Activated T-cell treated with anti-CD3 and anti-CD28 coated beads, Interleukin-2, amount 50 U/mL, for 72 hours (primary cell): ENCODE results near the gene MMP25. TPM values are rescaled to one million over a fixed set of nuclear protein-coding genes. Genes with fewer than 3 reads are reported as not detected.

Experiments
- ATAC-seq, 2 donors: fragments of 150-1000 bp; cut with Tn5 transposase; replicated peaks in 1 of 2; 2 replicates each; pipeline ENCODE4 v1.10.0; 2021; ENCODE audit warnings: moderate library complexity in 2 of 2, mild to moderate bottlenecking in 1 of 2
- DNase-seq, 2 donors: peaks; one replicate each; pipeline ENCODE4 v3.0.0; 2021 to 2022; ENCODE audit warnings: mixed read lengths in 1 of 2
- H3K27ac Mint-ChIP-seq: one replicate; pipeline ENCODE4 v1.8.0; 2022; ENCODE audit warnings: mild to moderate bottlenecking, moderate library complexity, mixed read lengths
- H3K27me3 Mint-ChIP-seq: one replicate; pipeline ENCODE4 v1.8.0; 2022; ENCODE audit warnings: low read depth, mixed read lengths
- H3K36me3 Mint-ChIP-seq, 2 donors: one replicate each; pipeline ENCODE4 v1.8.0; 2022; ENCODE audit warnings: mixed read lengths in 2 of 2, mild to moderate bottlenecking in 1 of 2; ENCODE audit not compliant: insufficient read depth in 2 of 2
- H3K4me1 Mint-ChIP-seq: one replicate; pipeline ENCODE4 v1.8.0; 2022; ENCODE audit warnings: low read depth, mixed read lengths
- H3K4me3 Mint-ChIP-seq, 2 donors: one replicate each; pipeline ENCODE4 v1.8.0; 2022; ENCODE audit warnings: mild to moderate bottlenecking in 2 of 2, mixed read lengths in 2 of 2, moderate library complexity in 2 of 2
- H3K9me3 Mint-ChIP-seq, 2 donors: one replicate each; pipeline ENCODE4 v1.8.0; 2022; ENCODE audit warnings: mixed read lengths in 2 of 2
- total RNA-seq, 2 donors: library from RNA; stranded (reverse); gene quantifications; one replicate each; pipeline ENCODE4 v1.2.3, GENCODE V29; 2022

The MMP25 gene
- total RNA-seq, 2 donors from 2014 or later: 2.3 to 5.2 TPM

- peak overlapping the region; percentile 69 to 84 for H3K4me3 Mint-ChIP-seq
- no peak overlapping the region for H3K27ac Mint-ChIP-seq
- H3K27me3 Mint-ChIP-seq: peaks cover 49% of the 10 kb centered on the region
- peaks cover 0 to 5% of the 10 kb centered on the region in 2 donors for H3K36me3 Mint-ChIP-seq
- DNase-seq (no peak), ATAC-seq (no peak)
- H3K4me1 Mint-ChIP-seq: peaks cover 43% of the 10 kb centered on the region
- H3K9me3 Mint-ChIP-seq: no peaks in the 10 kb centered on the region
These were observed 17.5 kb upstream of the MMP25 start for GRCh38 chr16:3028716-3029319.

- ATAC-seq: peak; percentile 67 to 68
- peaks cover 37% of the 10 kb centered on the region for H3K4me1 Mint-ChIP-seq
- H3K27me3 Mint-ChIP-seq: peaks cover 58% of the 10 kb centered on the region
- no peak overlapping the region for H3K27ac Mint-ChIP-seq
- H3K4me3 Mint-ChIP-seq: peak overlapping the region; percentile 69 to 84
- H3K36me3 Mint-ChIP-seq: peaks cover 0 to 5% of the 10 kb centered on the region in 2 donors
- peak; percentile 65 to 75 for DNase-seq
- no peaks in the 10 kb centered on the region for H3K9me3 Mint-ChIP-seq
These were observed 16.7 kb upstream of the MMP25 start for GRCh38 chr16:3029491-3030221.

- peaks cover 31% of the 10 kb centered on the region for H3K4me1 Mint-ChIP-seq
- H3K27me3 Mint-ChIP-seq: peaks cover 66% of the 10 kb centered on the region
- ATAC-seq (no peak), DNase-seq (no peak)
- H3K9me3 Mint-ChIP-seq: no peaks in the 10 kb centered on the region
- peak overlapping the region; percentile 69 to 84 for H3K4me3 Mint-ChIP-seq
- H3K27ac Mint-ChIP-seq: no peak overlapping the region
- H3K36me3 Mint-ChIP-seq: peaks cover 0 to 5% of the 10 kb centered on the region in 2 donors
These were observed 15.8 kb upstream of the MMP25 start for GRCh38 chr16:3030222-3031212.

GRCh38 chr16:3032624-3033023 lies 13.7 kb upstream of the MMP25 start:
- Mint-ChIP-seq H3K36me3 (peaks cover 0 to 1% of the 10 kb centered on the region in 2 donors), H3K27me3 (peaks cover 81% of the 10 kb centered on the region), H3K4me1 (peaks cover 40% of the 10 kb centered on the region), H3K27ac (no peak overlapping the region), H3K9me3 (no peaks in the 10 kb centered on the region), H3K4me3 (no peak overlapping the region)
- no peak for DNase-seq
- ATAC-seq: no peak

- DNase-seq (no peak), ATAC-seq (no peak)
- no peak overlapping the region for H3K27ac Mint-ChIP-seq
- H3K4me1 Mint-ChIP-seq: peaks cover 27% of the 10 kb centered on the region
- peaks cover 87% of the 10 kb centered on the region for H3K27me3 Mint-ChIP-seq
- no peaks in the 10 kb centered on the region for H3K9me3 Mint-ChIP-seq
- H3K4me3 Mint-ChIP-seq: peak overlapping the region in 1 of 2 donors; percentile 36
- H3K36me3 Mint-ChIP-seq: peaks cover 0 to 1% of the 10 kb centered on the region in 2 donors
These were observed 10.9 kb upstream of the MMP25 start for GRCh38 chr16:3035289-3035971.

- Mint-ChIP-seq H3K4me3 (peak overlapping the region in 1 of 2 donors; percentile 36), H3K36me3 (peaks cover 0 to 1% of the 10 kb centered on the region in 2 donors), H3K9me3 (no peaks in the 10 kb centered on the region), H3K4me1 (peaks cover 27% of the 10 kb centered on the region), H3K27ac (no peak overlapping the region), H3K27me3 (peaks cover 86% of the 10 kb centered on the region)
- ATAC-seq: no peak
- no peak for DNase-seq
These were observed 10.2 kb upstream of the MMP25 start for GRCh38 chr16:3035972-3036725.

GRCh38 chr16:3036726-3037315 lies 9.5 kb upstream of the MMP25 start, which contains the start of gene BICDL2:
BICDL2 (minus strand) TSS chr16:3036944; CDS start chr16:3035496, 1,448 bp downstream.
- DNase-seq (no peak), ATAC-seq (no peak)
- H3K27me3 Mint-ChIP-seq: peaks cover 84% of the 10 kb centered on the region
- H3K27ac Mint-ChIP-seq: no peak within 1 kb of the TSS
- peaks cover 27% of the 10 kb centered on the region for H3K4me1 Mint-ChIP-seq
- H3K36me3 Mint-ChIP-seq: peaks cover 0 to 1% of the 10 kb centered on the region in 2 donors
- peak within 1 kb of the TSS; percentile 58 to 64 for H3K4me3 Mint-ChIP-seq
- no peaks in the 10 kb centered on the region for H3K9me3 Mint-ChIP-seq

GRCh38 chr16:3038256-3038655 lies 8.1 kb upstream of the MMP25 start:
- H3K4me1 Mint-ChIP-seq: peaks cover 19% of the 10 kb centered on the region
- no peak overlapping the region for H3K27ac Mint-ChIP-seq
- H3K9me3 Mint-ChIP-seq: no peaks in the 10 kb centered on the region
- H3K4me3 Mint-ChIP-seq: no peak overlapping the region
- ATAC-seq: no peak
- peaks cover 77% of the 10 kb centered on the region for H3K27me3 Mint-ChIP-seq
- peaks cover 0 to 1% of the 10 kb centered on the region in 2 donors for H3K36me3 Mint-ChIP-seq
- DNase-seq: no peak

- Mint-ChIP-seq H3K36me3 (peaks cover 0 to 1% of the 10 kb centered on the region in 2 donors), H3K4me3 (no peak overlapping the region), H3K9me3 (no peaks in the 10 kb centered on the region), H3K27me3 (peaks cover 77% of the 10 kb centered on the region), H3K4me1 (peaks cover 19% of the 10 kb centered on the region), H3K27ac (no peak overlapping the region)
- ATAC-seq: no peak
- no peak for DNase-seq
These were observed 7.5 kb upstream of the MMP25 start for GRCh38 chr16:3038896-3039295.

GRCh38 chr16:3042376-3042775 lies 4.0 kb upstream of the MMP25 start:
- H3K36me3 Mint-ChIP-seq: no peaks in the 10 kb centered on the region
- DNase-seq (no peak), ATAC-seq (no peak)
- H3K27ac Mint-ChIP-seq: no peak overlapping the region
- H3K4me3 Mint-ChIP-seq: no peak overlapping the region
- no peaks in the 10 kb centered on the region for H3K9me3 Mint-ChIP-seq
- peaks cover 66% of the 10 kb centered on the region for H3K27me3 Mint-ChIP-seq
- H3K4me1 Mint-ChIP-seq: peaks cover 18% of the 10 kb centered on the region

GRCh38 chr16:3044708-3045107 lies 1.7 kb upstream of the MMP25 start:
- peak overlapping the region; percentile 82 to 86 for H3K4me3 Mint-ChIP-seq
- H3K27ac Mint-ChIP-seq: peak overlapping the region; percentile 3

More at GRCh38 chr16:3044708-3045107, 1.7 kb upstream of the MMP25 start:
- H3K4me1 Mint-ChIP-seq: peaks cover 25% of the 10 kb centered on the region
- ATAC-seq (no peak), DNase-seq (no peak)
- no peaks in the 10 kb centered on the region for H3K9me3 Mint-ChIP-seq
- peaks cover 58% of the 10 kb centered on the region for H3K27me3 Mint-ChIP-seq
- no peaks in the 10 kb centered on the region for H3K36me3 Mint-ChIP-seq
